Stimulated activated naive CD4-positive, alpha-beta T cell treated with Interleukin-2 at 50 U/mL for 16 hours (primary cell): Measurements from ENCODE around the gene PRM1.
"Not testable (repeated sequence)": the region's sequence is repeated elsewhere in the genome, so short reads cannot be mapped to it uniquely, and the experiment has no call there.

ENCODE experiments used
- DNase-seq: peaks from one replicate; lab custom pipeline; 2025; lab: John Stamatoyannopoulos, UW

Gene PRM1

GRCh38 chr16:11298143-11298900, 17.2 kb upstream of the PRM1 start:
- DNase-seq, result no peak

GRCh38 chr16:11297492-11298142, 16.5 kb upstream of the PRM1 start:
- DNase-seq, result peak; percentile 57

GRCh38 chr16:11296706-11297491, 15.8 kb upstream of the PRM1 start:
- no peak for DNase-seq

- no peak for DNase-seq
Observed at GRCh38 chr16:11296351-11296705, 15.2 kb upstream of the PRM1 start.

- no peak for DNase-seq
Observed at GRCh38 chr16:11295672-11296071, 14.5 kb upstream of the PRM1 start.

GRCh38 chr16:11292076-11292748, 11.1 kb upstream of the PRM1 start:
- no peak for DNase-seq

GRCh38 chr16:11291091-11291703, 10.1 kb upstream of the PRM1 start:
- DNase-seq, result no peak

GRCh38 chr16:11290102-11290893, 9.2 kb upstream of the PRM1 start:
- no peak for DNase-seq

- not testable (repeated sequence) for DNase-seq
Observed at GRCh38 chr16:11289696-11290095, 8.6 kb upstream of the PRM1 start.

- no peak for DNase-seq
Observed at GRCh38 chr16:11289202-11289601, 8.1 kb upstream of the PRM1 start.

GRCh38 chr16:11285842-11286241, 4.7 kb upstream of the PRM1 start:
- DNase-seq, result no peak

- no peak for DNase-seq
Observed at GRCh38 chr16:11283820-11284248, 2.7 kb upstream of the PRM1 start.

- DNase-seq, result no peak
Observed at GRCh38 chr16:11278681-11279628, 2.2 kb downstream of the PRM1 start.

- DNase-seq, result no peak
Observed at GRCh38 chr16:11277607-11278337, 3.4 kb downstream of the PRM1 start.

- no peak for DNase-seq
Observed at GRCh38 chr16:11276896-11277593, 4.1 kb downstream of the PRM1 start.

- DNase-seq, result no peak
Observed at GRCh38 chr16:11276143-11276895, 4.8 kb downstream of the PRM1 start, which contains the start of gene PRM2. TSS of gene PRM2 (minus strand) at chr16:11276480. CDS start at chr16:11276370, 110 bp downstream.

- no peak for DNase-seq
Observed at GRCh38 chr16:11274964-11275363, 6.2 kb downstream of the PRM1 start.
